HuH-7.5 (cell line): ENCODE measurements around the gene ALDH1L1.

Experiments used
- DNase-seq: peaks from one replicate; pipeline ENCODE4 v3.0.0; 2011; ENCODE audit warnings: low spot score

ALDH1L1 gene

DNA sequence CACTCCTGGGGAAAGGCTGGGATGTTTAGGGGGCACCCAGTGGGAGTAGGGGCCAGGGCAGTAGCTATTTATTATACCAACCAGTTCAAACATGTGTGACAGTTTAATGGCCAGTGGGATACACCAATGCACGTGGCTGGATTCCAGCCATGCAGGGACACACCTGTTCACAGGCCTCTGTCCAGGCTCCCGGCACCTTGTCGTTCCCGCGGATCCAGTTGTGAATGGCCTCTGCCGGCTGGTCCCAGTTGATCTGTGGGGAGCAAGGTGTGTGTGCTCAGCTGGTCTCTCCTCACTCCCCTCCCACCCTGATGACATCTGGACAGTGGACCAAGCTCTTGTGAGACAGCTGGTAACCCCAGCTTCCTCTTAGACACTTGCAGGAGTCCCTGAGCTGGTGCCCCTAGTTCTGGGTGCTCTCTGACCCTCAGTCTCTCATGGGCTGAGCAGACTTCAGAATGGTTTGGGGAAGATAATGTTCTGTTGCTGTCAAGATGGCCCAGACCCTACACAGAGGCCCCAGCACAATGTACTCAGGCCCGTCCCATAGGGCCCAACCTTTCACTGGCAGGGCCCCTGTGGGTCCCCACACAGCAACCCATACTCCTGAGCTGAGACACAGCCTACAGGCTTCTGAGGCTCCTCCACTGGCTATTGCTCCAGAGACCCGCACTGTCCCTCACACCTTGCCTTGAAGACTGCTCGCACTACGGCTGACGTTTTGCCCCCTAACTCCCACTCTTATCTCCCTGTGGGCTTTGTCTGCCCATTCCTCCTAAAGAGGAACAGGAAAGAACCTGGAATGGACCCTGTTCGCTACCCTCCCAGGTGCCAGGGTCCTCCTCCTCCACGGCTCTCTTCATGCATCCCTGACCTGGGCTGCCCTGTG is 25.8 kb downstream of the ALDH1L1 start:
- no peak for DNase-seq

DNA sequence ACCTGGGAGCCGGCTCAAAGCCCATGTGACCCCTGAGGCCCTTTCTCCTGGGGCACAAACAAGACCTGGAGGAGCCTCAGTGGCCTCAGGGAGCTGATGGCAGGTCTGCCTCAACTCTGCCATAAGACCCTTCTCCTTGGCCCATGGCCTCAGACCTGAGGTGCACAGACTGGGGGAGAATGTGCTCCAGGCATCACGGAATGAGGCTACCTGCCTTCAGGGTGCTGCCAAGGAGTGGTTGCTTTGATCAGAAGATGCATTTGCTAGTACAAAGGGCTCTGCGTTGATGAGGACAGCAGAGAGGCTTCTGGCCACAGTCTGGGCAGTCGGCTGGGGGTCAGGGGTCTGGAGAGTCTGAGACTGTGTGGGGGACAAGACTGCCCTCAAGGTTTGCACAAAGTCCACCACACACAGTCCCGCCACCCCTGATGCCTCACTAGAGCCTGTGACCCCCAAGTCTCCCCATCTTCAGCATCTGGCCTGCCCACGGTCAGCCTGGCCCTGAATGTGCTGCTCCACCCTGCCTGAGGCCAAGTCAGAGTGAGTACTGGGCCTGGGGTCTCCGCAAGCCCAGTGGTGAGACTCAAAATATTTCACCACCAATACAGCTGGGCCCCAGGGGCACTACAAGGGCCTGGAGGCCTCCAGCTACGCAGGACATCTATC is 26.6 kb downstream of the ALDH1L1 start:
- DNase-seq = no peak

DNA sequence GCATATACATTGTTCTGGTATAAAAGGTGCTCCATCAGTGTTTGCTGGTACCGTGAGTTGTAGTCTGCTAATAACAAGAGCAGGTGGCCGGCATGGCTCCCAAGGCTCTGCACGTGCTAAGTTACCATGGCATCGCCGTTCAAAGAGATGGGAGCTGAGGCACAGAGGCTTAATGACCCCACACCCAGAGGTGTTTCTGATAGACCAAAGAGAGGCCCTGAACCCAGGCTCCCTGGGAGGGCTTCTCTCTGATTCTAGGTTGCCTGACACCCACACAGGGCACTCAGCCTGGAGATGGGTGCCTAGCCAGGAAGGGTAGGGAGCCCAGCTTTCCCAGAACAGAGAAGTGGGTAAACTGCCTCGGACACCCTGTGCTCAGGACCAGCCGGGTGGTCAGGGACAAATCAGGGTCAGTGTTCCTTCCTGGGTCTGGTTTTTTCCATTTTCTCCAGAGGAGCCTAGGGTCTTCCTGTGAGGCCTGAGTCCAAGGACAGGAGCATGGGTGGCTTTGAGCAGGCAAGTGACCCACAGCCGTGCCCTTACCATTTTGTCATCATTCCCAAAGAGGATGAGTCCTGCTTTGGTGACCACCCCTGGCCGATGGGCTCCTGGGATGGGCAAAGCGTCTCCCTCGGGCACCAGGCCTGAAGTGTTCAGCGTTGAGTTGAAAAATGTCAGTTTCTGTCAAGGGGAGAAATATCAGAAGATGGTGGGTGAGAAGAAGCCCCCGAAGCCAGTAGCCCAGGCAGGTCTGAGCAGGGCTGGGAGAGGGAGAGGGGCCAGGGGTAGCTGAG is 27.3 kb downstream of the ALDH1L1 start:
- no peak for DNase-seq

DNA sequence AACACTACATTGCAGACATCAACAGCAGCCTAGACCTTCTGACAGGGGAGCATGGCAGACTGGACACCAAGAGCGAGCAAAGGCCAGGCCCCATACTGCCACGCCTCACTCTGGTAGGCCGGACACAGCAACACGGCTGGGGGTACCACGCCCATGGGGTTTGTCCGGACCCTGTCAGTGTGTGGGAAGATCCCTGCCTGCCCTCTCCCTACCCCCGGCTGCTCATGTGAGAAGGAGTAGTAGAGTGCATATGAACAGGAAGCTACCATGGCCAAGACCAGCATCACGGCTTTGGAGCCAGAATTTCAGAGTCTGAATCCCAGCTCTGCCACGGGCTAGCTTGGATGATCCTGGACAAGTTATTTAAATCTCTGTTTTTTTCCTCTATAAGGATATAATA is 27.9 kb downstream of the ALDH1L1 start:
- DNase-seq = no peak

DNA sequence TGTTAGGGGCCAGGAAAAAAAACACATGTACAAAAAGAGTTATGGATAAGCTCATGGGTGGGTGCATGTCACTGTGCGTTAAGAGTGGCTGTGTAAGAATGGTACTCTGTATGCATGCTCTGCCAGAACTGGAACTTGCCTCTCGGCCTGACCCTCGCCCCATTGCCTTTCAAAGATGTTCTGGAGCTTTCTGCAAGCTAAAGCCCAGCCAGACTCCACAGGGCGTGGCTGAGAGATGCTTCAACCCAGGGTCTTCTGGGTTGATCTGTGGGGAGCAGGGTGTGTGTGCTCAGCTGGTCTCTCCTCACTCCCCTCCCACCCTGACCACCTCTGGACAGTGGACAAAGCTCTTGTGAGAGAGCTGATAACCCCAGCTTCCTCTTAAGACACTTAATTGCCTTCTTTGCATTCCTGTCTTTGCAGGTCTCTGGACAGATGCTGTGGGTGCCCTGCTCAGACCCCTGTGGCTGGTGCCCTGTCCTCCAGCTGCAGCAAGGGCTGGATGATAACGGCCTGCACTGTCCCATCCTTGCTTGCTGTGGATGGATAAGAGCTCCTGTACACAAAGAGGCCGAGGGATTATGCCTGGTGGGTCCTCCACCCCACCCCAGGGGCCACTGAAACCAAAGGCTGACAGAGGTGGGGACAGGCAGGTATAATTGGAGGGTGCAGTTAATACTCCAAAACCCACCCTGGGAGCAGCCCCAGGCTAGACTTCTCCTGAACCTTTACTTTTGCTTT is 28.7 kb downstream of the ALDH1L1 start:
- no peak for DNase-seq

GRCh38 chr3:126149960-126150515 is 30.3 kb downstream of the ALDH1L1 start:
- DNase-seq = no peak

GRCh38 chr3:126149256-126149902 is 31.0 kb downstream of the ALDH1L1 start:
- DNase-seq = no peak

GRCh38 chr3:126147932-126148683 is 32.3 kb downstream of the ALDH1L1 start:
- DNase-seq = no peak

GRCh38 chr3:126147147-126147931 is 33.0 kb downstream of the ALDH1L1 start:
- no peak for DNase-seq

GRCh38 chr3:126146525-126147146 is 33.8 kb downstream of the ALDH1L1 start:
- DNase-seq = no peak

- no peak for DNase-seq
Measured at GRCh38 chr3:126146034-126146433, 34.4 kb downstream of the ALDH1L1 start.

DNA sequence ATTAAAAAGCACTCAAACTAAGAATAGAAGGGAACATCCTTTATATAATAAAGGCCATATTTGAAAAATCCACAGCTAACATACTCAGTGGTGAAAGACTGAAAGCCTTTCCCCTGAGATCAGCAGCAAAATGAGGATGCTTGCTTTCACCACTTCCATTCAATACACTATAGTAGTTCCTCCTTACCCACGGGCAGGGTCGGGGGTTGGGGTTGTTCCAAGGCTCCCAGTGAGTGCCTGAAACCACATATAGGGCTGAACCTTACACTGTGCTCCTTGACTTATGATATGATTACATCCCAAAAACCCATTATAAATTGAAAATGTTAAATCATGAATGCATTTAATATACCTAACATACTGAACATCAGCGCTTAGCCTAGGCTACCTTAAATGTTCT is 37.7 kb downstream of the ALDH1L1 start:
- DNase-seq = no peak

GRCh38 chr3:126137490-126138130 is 42.8 kb downstream of the ALDH1L1 start:
- DNase-seq = no peak

DNA sequence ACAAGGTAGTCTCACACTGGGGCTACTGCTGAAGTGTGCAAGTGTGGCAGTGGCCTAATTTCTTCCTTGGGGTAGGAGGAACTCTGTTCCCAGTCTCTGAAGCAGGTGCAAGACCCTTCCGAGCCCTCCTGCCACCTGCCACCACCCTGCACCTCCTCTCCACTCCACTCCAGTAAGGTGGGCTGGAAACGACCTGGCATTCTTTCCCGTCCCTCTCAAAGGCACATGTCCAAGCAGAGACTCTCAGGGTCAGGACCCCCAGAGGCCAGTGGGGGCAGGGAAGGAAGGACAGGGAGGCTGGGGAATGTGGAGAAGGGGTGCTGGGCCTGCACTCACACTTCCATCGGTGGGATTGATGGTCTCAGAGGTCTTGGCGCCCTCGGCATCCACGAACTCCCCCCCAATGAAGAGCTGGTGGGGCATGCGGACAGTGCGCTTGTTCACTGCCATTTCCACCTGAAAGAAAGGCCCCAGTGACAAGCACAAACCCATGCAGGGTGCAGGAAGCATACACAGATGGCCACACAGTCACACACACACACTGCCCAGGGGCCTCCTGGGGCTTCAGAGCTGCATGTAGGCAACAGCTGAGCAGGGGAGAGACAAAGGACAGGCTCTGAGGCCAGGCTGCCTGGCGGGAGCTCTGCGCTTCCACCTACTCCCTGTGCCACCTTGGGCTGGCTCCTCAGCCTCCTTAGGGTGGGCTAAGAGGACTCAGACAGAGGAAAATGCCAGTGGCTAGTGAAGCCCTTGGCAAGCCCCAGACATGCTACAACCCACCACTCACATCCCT is 43.8 kb downstream of the ALDH1L1 start:
- no peak for DNase-seq

- no peak for DNase-seq
Measured at GRCh38 chr3:126135406-126136076, 44.8 kb downstream of the ALDH1L1 start.

DNA sequence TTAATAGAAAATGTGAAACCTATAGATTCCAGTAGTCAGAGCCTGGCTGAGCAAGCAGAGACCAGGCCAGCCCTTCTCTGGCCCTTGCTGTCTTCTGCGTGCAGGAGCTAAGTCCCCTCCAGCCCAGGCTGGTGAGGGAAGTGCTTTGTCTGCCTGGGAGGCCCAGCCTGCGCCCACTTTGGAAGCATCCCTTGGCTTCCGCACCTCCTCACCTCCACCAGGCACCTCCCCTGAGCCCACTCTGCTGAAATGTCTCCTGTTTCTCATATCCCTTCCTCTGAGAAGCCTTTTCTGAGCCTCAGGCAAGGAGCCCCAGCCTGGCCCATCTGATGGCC is 45.3 kb downstream of the ALDH1L1 start:
- no peak for DNase-seq
